CD8-positive, alpha-beta memory T cell (primary cell): ENCODE results near the gene C5AR2. TPM values are rescaled to one million over a fixed set of nuclear protein-coding genes. Genes with fewer than 3 reads are reported as not detected.
"Not testable (repeated sequence)": the region's sequence is repeated elsewhere in the genome, so short reads cannot be mapped to it uniquely, and the experiment has no call there.

Source experiments
- CTCF ChIA-PET: fragments of 350-600 bp; sonication (Branson Sonifier 250); formaldehyde crosslinking; loops from one replicate; lab custom pipeline; 2021; ENCODE audit warnings: antibody characterized with exemption; lab: Charles Lee
- POLR2A ChIA-PET: fragments of 350-600 bp; sonication (Branson Sonifier 250); formaldehyde crosslinking; loops from one replicate; lab custom pipeline; 2021; ENCODE audit warnings: antibody characterized with exemption; lab: Charles Lee
- DNase-seq, 5 donors: peaks; one replicate each; pipeline versions ENCODE4 v3.0.0 to v3.0.0-alpha.2; 2020 to 2022; ENCODE audit warnings: mixed read lengths in 1 of 5
- H3K27ac ChIP-seq: one replicate; pipeline ENCODE4 v1.7.0; 2013; ENCODE audit warnings: low read depth, mild to moderate bottlenecking, low read length, moderate library complexity
- H3K27me3 ChIP-seq: 2 replicates; pipeline ENCODE4 v1.7.0; 2013; ENCODE audit warnings: low read length, mild to moderate bottlenecking; ENCODE audit not compliant: insufficient read depth, poor library complexity, severe bottlenecking
- H3K36me3 ChIP-seq: 2 replicates; pipeline ENCODE4 v1.7.0; 2013; ENCODE audit warnings: mild to moderate bottlenecking, low read length, moderate library complexity; ENCODE audit not compliant: insufficient read depth
- H3K4me1 ChIP-seq: 2 replicates; pipeline ENCODE4 v1.7.0; 2013; ENCODE audit warnings: mild to moderate bottlenecking, low read length, moderate library complexity; ENCODE audit not compliant: insufficient read depth
- H3K4me3 ChIP-seq: 2 replicates; pipeline ENCODE4 v1.7.0; 2013; ENCODE audit warnings: mild to moderate bottlenecking, low read length
- H3K9me3 ChIP-seq: 2 replicates; pipeline ENCODE4 v1.7.0; 2013; ENCODE audit warnings: mild to moderate bottlenecking, low read length
- H3K27ac Mint-ChIP-seq, 8 donors: one replicate each; pipeline ENCODE4 v1.8.0; 2020 to 2021; ENCODE audit warnings: mixed read lengths in 8 of 8, mild to moderate bottlenecking in 6 of 8, inconsistent platforms in 3 of 8, moderate library complexity in 3 of 8
- H3K27me3 Mint-ChIP-seq, 2 donors: one replicate each; pipeline ENCODE4 v1.8.0; 2020 to 2021; ENCODE audit warnings: mixed read lengths in 2 of 2, mild to moderate bottlenecking in 1 of 2, moderate library complexity in 1 of 2
- H3K36me3 Mint-ChIP-seq, 3 donors: one replicate each; pipeline ENCODE4 v1.8.0; 2020 to 2021; ENCODE audit warnings: mixed read lengths in 3 of 3, inconsistent platforms in 1 of 3, mild to moderate bottlenecking in 1 of 3
- H3K4me1 Mint-ChIP-seq, 3 donors: one replicate each; pipeline ENCODE4 v1.8.0; 2020 to 2021; ENCODE audit warnings: mixed read lengths in 3 of 3, inconsistent platforms in 1 of 3, mild to moderate bottlenecking in 1 of 3
- H3K4me3 Mint-ChIP-seq, 7 donors: one replicate each; pipeline ENCODE4 v1.8.0; 2020 to 2021; ENCODE audit warnings: mixed read lengths in 7 of 7, mild to moderate bottlenecking in 6 of 7, moderate library complexity in 4 of 7, inconsistent platforms in 2 of 7
- H3K9me3 Mint-ChIP-seq, 5 donors: one replicate each; pipeline ENCODE4 v1.8.0; 2020 to 2022; ENCODE audit warnings: mixed read lengths in 5 of 5, mild to moderate bottlenecking in 3 of 5, moderate library complexity in 2 of 5, inconsistent platforms in 1 of 5
- polyA plus RNA-seq: library from polyadenylated mRNA; unstranded; fragments of 300-500 nt; fragmentation: Illumina TruSeq; gene quantifications from one replicate; pipeline ENCODE4 v1.2.3, GENCODE V29; 2021
- total RNA-seq, 2 experiments: library from RNA; stranded (reverse); gene quantifications; one replicate each; pipeline ENCODE4 v1.2.3, GENCODE V29; 2021

Gene C5AR2
- total and polyA plus RNA-seq, 3 experiments from 2014 or later = 0.06 to 0.22 (median 0.07) TPM

DNA sequence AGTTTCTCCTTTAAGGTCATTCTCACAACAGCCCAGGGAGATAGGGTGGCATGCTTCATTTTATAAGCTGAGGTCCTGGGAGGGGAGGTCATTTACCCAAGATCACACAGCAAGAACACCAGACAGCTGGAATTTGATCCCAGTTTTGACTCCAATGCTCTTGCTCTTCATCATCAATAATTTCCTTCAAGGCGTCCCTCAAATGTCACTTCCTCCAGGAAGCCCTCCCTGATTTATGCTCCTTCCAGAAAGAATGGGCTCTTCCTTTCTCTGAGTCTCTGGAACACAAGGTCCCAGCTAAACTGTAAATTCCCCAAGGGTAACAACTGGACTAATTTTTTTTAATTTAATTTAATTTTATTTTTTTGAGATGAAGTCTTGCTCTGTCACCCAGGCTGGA lies 12.4 kb downstream of the C5AR2 start:
- Histone ChIP-seq H3K27ac (no peak overlapping the region), H3K36me3 (no peaks in the 10 kb centered on the region), H3K9me3 (no peaks in the 10 kb centered on the region), H3K4me1 (peaks cover 7% of the 10 kb centered on the region), H3K27me3 (no peaks in the 10 kb centered on the region), H3K4me3 (no peak overlapping the region)
- DNase-seq = no peak
- Mint-ChIP-seq H3K4me1 (peaks cover 5 to 12% (median 10%) of the 10 kb centered on the region in 3 donors), H3K36me3 (peaks cover 0 to 5% (median 4%) of the 10 kb centered on the region in 3 donors), H3K4me3 (no peak overlapping the region), H3K27me3 (peaks cover 4% of the 10 kb centered on the region in 2 donors), H3K27ac (no peak overlapping the region), H3K9me3 (no peaks in the 10 kb centered on the region)
- ChIA-PET CTCF (interaction anchor here (1.5 kb wide), 1 partner anchor 43 kb away, joined by 3 read pairs; no protein-coding TSS in a partner anchor), POLR2A (no interaction called here)

GRCh38 chr19:47346024-47346423 lies 14.0 kb downstream of the C5AR2 start:
- H3K9me3 ChIP-seq, H3K27ac ChIP-seq, H3K36me3 Mint-ChIP-seq, DNase-seq, CTCF ChIA-PET, H3K4me3 Mint-ChIP-seq, H3K27me3 ChIP-seq, H3K27me3 Mint-ChIP-seq, H3K27ac Mint-ChIP-seq, POLR2A ChIA-PET, H3K36me3 ChIP-seq, H3K4me3 ChIP-seq, H3K9me3 Mint-ChIP-seq: not testable (repeated sequence)
- peaks cover 15% of the 10 kb centered on the region for H3K4me1 ChIP-seq
- peaks cover 19 to 25% (median 22%) of the 10 kb centered on the region in 3 donors for H3K4me1 Mint-ChIP-seq

DNA sequence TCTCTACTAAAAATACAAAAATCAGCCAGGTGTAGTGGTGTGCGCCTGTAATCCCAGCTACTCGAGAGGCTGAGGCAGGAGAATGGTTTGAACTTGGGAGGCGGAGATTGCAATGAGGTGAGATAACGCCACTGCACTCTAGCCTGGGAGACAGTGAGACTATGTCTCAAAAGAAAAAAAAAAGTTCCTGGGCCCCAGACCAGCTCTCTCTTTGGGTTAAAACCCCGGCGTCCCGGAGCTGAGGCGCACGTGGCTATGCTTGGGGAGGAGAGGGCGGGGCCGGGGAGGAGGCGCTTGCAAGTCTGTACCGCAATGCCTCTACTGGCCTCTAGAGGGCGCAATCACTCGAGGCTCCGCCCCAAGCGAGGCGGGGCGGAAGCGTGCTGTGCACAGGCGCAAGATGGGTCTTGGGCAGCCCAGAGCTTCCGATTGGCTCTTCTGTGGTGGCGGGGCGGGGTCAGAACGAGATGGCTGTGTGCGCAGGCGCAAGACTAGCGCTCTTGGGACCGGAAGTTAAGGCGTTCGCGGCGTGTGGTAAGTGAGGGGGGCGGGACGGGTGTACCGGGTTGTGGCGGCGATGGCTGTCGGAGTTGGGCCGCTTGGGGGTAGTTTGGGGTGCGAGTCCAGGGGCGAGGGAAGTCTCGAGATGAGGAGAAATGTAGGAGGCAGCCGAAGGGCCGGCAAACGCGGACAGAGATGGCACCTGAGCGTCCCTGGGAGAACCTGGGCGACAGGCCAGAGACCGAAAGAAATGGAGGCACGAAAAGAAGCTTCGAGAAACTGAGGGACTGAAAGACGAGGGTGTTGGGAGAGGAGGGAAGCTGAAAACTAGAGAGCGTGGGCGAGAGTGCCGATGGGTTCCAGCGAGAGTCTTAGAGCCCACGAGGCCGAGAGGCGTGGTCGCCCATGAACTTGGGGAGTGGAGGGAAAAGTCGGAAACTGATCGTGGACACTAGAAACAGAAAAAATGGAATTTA lies 17.1 kb downstream of the C5AR2 start, which contains the start of gene DHX34:
DHX34 (plus strand) TSS at position 497 of the 977 bp plus-strand sequence. CDS start 3,716 bp downstream, outside the sequence.
- POLR2A ChIA-PET = interaction anchor here (0.6 to 1.7 kb wide), 6 partner anchors 13 to 236 kb away, joined by 4 to 16 read pairs (median 6); partner anchors contain the start of genes INAFM1 and ZC3H4
- Histone ChIP-seq H3K27me3 (no peaks in the 10 kb centered on the region), H3K9me3 (no peaks in the 10 kb centered on the region), H3K36me3 (peaks cover 16% of the 10 kb centered on the region), H3K27ac (peak within 1 kb of the TSS; percentile 73), H3K4me3 (peak within 1 kb of the TSS; percentile 92), H3K4me1 (peaks cover 22% of the 10 kb centered on the region)
- Mint-ChIP-seq H3K9me3 (no peaks in the 10 kb centered on the region), H3K4me3 (peak within 1 kb of the TSS; percentile 91 to 98 (median 96)), H3K27ac (peak within 1 kb of the TSS; percentile 81 to 98 (median 94)), H3K27me3 (peaks cover 0 to 5% of the 10 kb centered on the region in 2 donors), H3K36me3 (peaks cover 0 to 25% (median 7%) of the 10 kb centered on the region in 3 donors), H3K4me1 (peaks cover 32 to 48% (median 33%) of the 10 kb centered on the region in 3 donors)
- CTCF ChIA-PET = interaction anchor here (0.6 to 2.4 kb wide), 31 partner anchors 8 to 317 kb away, joined by 3 to 20 read pairs (median 4); partner anchors contain the start of genes CCDC9 and INAFM1
- DNase-seq = peak; percentile 98 to 100 (median 99)

GRCh38 chr19:47350630-47351029 lies 18.7 kb downstream of the C5AR2 start:
- Mint-ChIP-seq H3K27me3 (peaks cover 0 to 5% of the 10 kb centered on the region in 2 donors), H3K4me1 (peaks cover 36 to 58% (median 36%) of the 10 kb centered on the region in 3 donors), H3K9me3 (no peaks in the 10 kb centered on the region), H3K4me3 (peak overlapping the region; percentile 28 to 81 (median 79)), H3K27ac (peak overlapping the region in 4 of 8 donors; percentile 2 to 90 (median 74)), H3K36me3 (peaks cover 0 to 38% (median 11%) of the 10 kb centered on the region in 3 donors)
- POLR2A ChIA-PET = no interaction called here
- Histone ChIP-seq H3K9me3 (no peaks in the 10 kb centered on the region), H3K4me1 (peaks cover 22% of the 10 kb centered on the region), H3K4me3 (no peak overlapping the region), H3K27me3 (no peaks in the 10 kb centered on the region), H3K36me3 (peaks cover 26% of the 10 kb centered on the region), H3K27ac (no peak overlapping the region)
- CTCF ChIA-PET = interaction anchor here (2.1 kb wide), 1 partner anchor 75 kb away, joined by 16 read pairs; the partner anchor contains the start of gene INAFM1
- DNase-seq = no peak

- H3K36me3 Mint-ChIP-seq = peaks cover 0 to 47% (median 17%) of the 10 kb centered on the region in 3 donors
- H3K27ac Mint-ChIP-seq = peak overlapping the region in 3 of 8 donors; percentile 17 to 83 (median 29)
- Histone ChIP-seq H3K9me3 (no peaks in the 10 kb centered on the region), H3K4me3 (no peak overlapping the region), H3K4me1 (peaks cover 22% of the 10 kb centered on the region), H3K27ac (no peak overlapping the region), H3K27me3 (no peaks in the 10 kb centered on the region), H3K36me3 (peaks cover 35% of the 10 kb centered on the region)
- H3K9me3 Mint-ChIP-seq = no peaks in the 10 kb centered on the region
- H3K27me3 Mint-ChIP-seq = peaks cover 0 to 5% of the 10 kb centered on the region in 2 donors
- CTCF ChIA-PET = no interaction called here
- peak overlapping the region in 5 of 7 donors; percentile 17 to 80 (median 57) for H3K4me3 Mint-ChIP-seq
- POLR2A ChIA-PET = interaction anchor here (0.6 kb wide), 1 partner anchor 660 kb away, joined by 3 read pairs; no protein-coding TSS in a partner anchor
- DNase-seq = no peak
- peaks cover 36 to 63% (median 36%) of the 10 kb centered on the region in 3 donors for H3K4me1 Mint-ChIP-seq
Measured at GRCh38 chr19:47351548-47351947, 19.6 kb downstream of the C5AR2 start.

GRCh38 chr19:47352095-47352494 lies 20.1 kb downstream of the C5AR2 start:
- Mint-ChIP-seq H3K27ac (peak overlapping the region in 7 of 8 donors; percentile 28 to 83 (median 54)), H3K27me3 (peaks cover 0 to 5% of the 10 kb centered on the region in 2 donors), H3K4me3 (peak overlapping the region in 4 of 7 donors; percentile 6 to 15 (median 13)), H3K4me1 (peaks cover 36 to 65% (median 36%) of the 10 kb centered on the region in 3 donors), H3K9me3 (no peaks in the 10 kb centered on the region), H3K36me3 (peaks cover 0 to 53% (median 17%) of the 10 kb centered on the region in 3 donors)
- Histone ChIP-seq H3K9me3 (no peaks in the 10 kb centered on the region), H3K27ac (no peak overlapping the region), H3K27me3 (no peaks in the 10 kb centered on the region), H3K4me1 (peaks cover 22% of the 10 kb centered on the region), H3K4me3 (no peak overlapping the region), H3K36me3 (peaks cover 40% of the 10 kb centered on the region)
- DNase-seq = no peak
- ChIA-PET POLR2A (no interaction called here), CTCF (no interaction called here)

GRCh38 chr19:47353307-47353712 lies 21.3 kb downstream of the C5AR2 start:
- ChIA-PET POLR2A (no interaction called here), CTCF (interaction anchor here (0.6 kb wide), 1 partner anchor 69 kb away, joined by 3 read pairs; no protein-coding TSS in a partner anchor)
- H3K36me3 Mint-ChIP-seq = peaks cover 0 to 65% (median 21%) of the 10 kb centered on the region in 3 donors
- Histone ChIP-seq H3K9me3 (no peaks in the 10 kb centered on the region), H3K4me3 (no peak overlapping the region), H3K27ac (no peak overlapping the region), H3K4me1 (peaks cover 20% of the 10 kb centered on the region), H3K27me3 (no peaks in the 10 kb centered on the region), H3K36me3 (peaks cover 52% of the 10 kb centered on the region)
- peaks cover 36 to 64% (median 36%) of the 10 kb centered on the region in 3 donors for H3K4me1 Mint-ChIP-seq
- no peak overlapping the region for H3K27ac Mint-ChIP-seq
- H3K9me3 Mint-ChIP-seq = no peaks in the 10 kb centered on the region
- H3K27me3 Mint-ChIP-seq = peaks cover 0 to 5% of the 10 kb centered on the region in 2 donors
- no peak for DNase-seq
- H3K4me3 Mint-ChIP-seq = no peak overlapping the region
